KOPT-K1 (cell line): ENCODE measurements around the gene CD300A.

Source experiments
- H3K27ac ChIP-seq: fragments of 200-600 bp; sonication (generic); 2 replicates; pipeline ENCODE4 v1.5.1; 2016; ENCODE audit warnings: antibody characterized with exemption, mild to moderate bottlenecking, low read depth, low read length; ENCODE audit not compliant: poor library complexity, severe bottlenecking
- H3K36me3 ChIP-seq: fragments of 200-600 bp; sonication (generic); 2 replicates; pipeline ENCODE4 v1.5.1; 2017; ENCODE audit warnings: antibody characterized with exemption, mild to moderate bottlenecking, low read length, moderate library complexity; ENCODE audit not compliant: insufficient read depth
- H3K9me3 ChIP-seq: fragments of 200-600 bp; sonication (generic); 2 replicates; pipeline ENCODE4 v1.5.1; 2017; ENCODE audit warnings: antibody characterized with exemption, low read length, mild to moderate bottlenecking; ENCODE audit not compliant: insufficient read depth, poor library complexity, severe bottlenecking

The CD300A gene

GRCh38 chr17:74432766-74433391, 33.6 kb upstream of the CD300A start:
- Histone ChIP-seq H3K9me3 (peaks cover 10% of the 10 kb centered on the region), H3K36me3 (no peaks in the 10 kb centered on the region), H3K27ac (no peak overlapping the region)

GRCh38 chr17:74433421-74434121, 32.9 kb upstream of the CD300A start:
- Histone ChIP-seq H3K27ac (no peak overlapping the region), H3K36me3 (no peaks in the 10 kb centered on the region), H3K9me3 (peaks cover 17% of the 10 kb centered on the region)

- H3K36me3 ChIP-seq, result no peaks in the 10 kb centered on the region
- no peak overlapping the region for H3K27ac ChIP-seq
- H3K9me3 ChIP-seq, result peaks cover 37% of the 10 kb centered on the region
These were observed 30.6 kb upstream of the CD300A start for GRCh38 chr17:74435775-74436359.

GRCh38 chr17:74437702-74438101, 28.7 kb upstream of the CD300A start:
- H3K36me3 ChIP-seq, result no peaks in the 10 kb centered on the region
- H3K9me3 ChIP-seq, result peaks cover 37% of the 10 kb centered on the region
- no peak overlapping the region for H3K27ac ChIP-seq

GRCh38 chr17:74439691-74440567, 26.5 kb upstream of the CD300A start:
- Histone ChIP-seq H3K9me3 (peaks cover 37% of the 10 kb centered on the region), H3K27ac (no peak overlapping the region), H3K36me3 (no peaks in the 10 kb centered on the region)

GRCh38 chr17:74441537-74441936, 24.9 kb upstream of the CD300A start:
- H3K36me3 ChIP-seq, result no peaks in the 10 kb centered on the region
- H3K27ac ChIP-seq, result no peak overlapping the region
- peaks cover 37% of the 10 kb centered on the region for H3K9me3 ChIP-seq

GRCh38 chr17:74442291-74442669, 24.2 kb upstream of the CD300A start:
- peaks cover 33% of the 10 kb centered on the region for H3K9me3 ChIP-seq
- no peaks in the 10 kb centered on the region for H3K36me3 ChIP-seq
- no peak overlapping the region for H3K27ac ChIP-seq

- H3K27ac ChIP-seq, result no peak overlapping the region
These were observed 23.5 kb upstream of the CD300A start for GRCh38 chr17:74442670-74443515.

GRCh38 chr17:74443516-74444296, 22.7 kb upstream of the CD300A start:
- no peak overlapping the region for H3K27ac ChIP-seq
- peaks cover 19% of the 10 kb centered on the region for H3K9me3 ChIP-seq
- H3K36me3 ChIP-seq, result no peaks in the 10 kb centered on the region

More at GRCh38 chr17:74442670-74443515, 23.5 kb upstream of the CD300A start:
- Histone ChIP-seq H3K36me3 (no peaks in the 10 kb centered on the region), H3K9me3 (peaks cover 27% of the 10 kb centered on the region)

- Histone ChIP-seq H3K36me3 (no peaks in the 10 kb centered on the region), H3K9me3 (peaks cover 12% of the 10 kb centered on the region), H3K27ac (no peak overlapping the region)
These were observed 22.0 kb upstream of the CD300A start for GRCh38 chr17:74444406-74444805.

GRCh38 chr17:74445158-74445557, 21.3 kb upstream of the CD300A start:
- no peak overlapping the region for H3K27ac ChIP-seq
- no peaks in the 10 kb centered on the region for H3K36me3 ChIP-seq
- peaks cover 4% of the 10 kb centered on the region for H3K9me3 ChIP-seq

GRCh38 chr17:74446551-74447500, 19.6 kb upstream of the CD300A start:
- Histone ChIP-seq H3K27ac (no peak overlapping the region), H3K9me3 (no peaks in the 10 kb centered on the region), H3K36me3 (no peaks in the 10 kb centered on the region)

GRCh38 chr17:74447628-74448159, 18.7 kb upstream of the CD300A start:
- Histone ChIP-seq H3K27ac (no peak overlapping the region), H3K9me3 (no peaks in the 10 kb centered on the region), H3K36me3 (no peaks in the 10 kb centered on the region)
